Measurements from ENCODE around the gene DUOXA1.

DNA sequence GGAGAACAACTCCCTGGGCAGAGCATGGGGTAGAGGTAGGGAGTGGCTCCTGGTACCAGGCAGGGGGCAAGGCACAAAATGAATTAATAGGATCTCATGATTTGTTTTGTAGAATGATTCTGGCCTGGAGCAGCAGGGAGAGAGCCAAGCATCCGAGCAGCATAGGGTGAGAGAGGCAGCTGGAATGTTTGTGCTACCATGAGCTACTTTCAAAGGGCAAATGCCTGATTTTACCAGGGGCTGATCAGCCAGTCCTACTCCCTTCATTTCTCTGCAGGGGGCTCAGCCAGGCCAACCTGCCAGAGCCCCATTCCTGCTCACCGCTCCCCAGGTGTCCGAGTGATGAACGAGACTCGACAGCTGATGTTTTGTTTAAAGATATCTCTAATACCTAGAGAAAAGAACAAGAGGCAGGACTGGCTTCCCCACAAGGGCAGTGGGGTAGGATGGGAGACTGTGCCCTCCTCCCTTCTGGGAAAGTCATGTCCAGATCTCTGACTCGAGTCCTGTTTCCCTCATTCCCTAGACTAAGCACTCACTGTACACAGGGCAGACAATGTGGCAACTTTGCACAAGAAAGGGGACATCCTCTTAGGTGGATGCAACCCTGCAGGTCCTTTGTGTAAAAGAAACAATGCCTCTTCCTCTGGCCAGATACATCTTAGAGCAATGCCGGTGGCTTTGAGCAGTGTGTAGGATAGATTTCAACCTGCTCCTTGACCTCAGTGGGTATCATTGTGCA is 28.6 kb downstream of the DUOXA1 start:
- TF ChIP-seq, protein P1, sequence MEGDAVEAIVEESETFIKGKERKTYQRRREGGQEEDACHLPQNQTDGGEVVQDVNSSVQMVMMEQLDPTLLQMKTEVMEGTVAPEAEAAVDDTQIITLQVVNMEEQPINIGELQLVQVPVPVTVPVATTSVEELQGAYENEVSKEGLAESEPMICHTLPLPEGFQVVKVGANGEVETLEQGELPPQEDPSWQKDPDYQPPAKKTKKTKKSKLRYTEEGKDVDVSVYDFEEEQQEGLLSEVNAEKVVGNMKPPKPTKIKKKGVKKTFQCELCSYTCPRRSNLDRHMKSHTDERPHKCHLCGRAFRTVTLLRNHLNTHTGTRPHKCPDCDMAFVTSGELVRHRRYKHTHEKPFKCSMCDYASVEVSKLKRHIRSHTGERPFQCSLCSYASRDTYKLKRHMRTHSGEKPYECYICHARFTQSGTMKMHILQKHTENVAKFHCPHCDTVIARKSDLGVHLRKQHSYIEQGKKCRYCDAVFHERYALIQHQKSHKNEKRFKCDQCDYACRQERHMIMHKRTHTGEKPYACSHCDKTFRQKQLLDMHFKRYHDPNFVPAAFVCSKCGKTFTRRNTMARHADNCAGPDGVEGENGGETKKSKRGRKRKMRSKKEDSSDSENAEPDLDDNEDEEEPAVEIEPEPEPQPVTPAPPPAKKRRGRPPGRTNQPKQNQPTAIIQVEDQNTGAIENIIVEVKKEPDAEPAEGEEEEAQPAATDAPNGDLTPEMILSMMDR (IDR thresholded peaks at IDR 0.05): no peak
- TF ChIP-seq POLR2AphosphoS5 (IDR thresholded peaks at IDR 0.05): no peak

All from prostate gland (tissue), 2 donors.